Measurements from ENCODE around the gene APRT. TPM values are rescaled to one million over a fixed set of nuclear protein-coding genes. Genes with fewer than 3 reads are reported as not detected.

APRT gene
- total and polyA plus RNA-seq, 2 of the 8 experiments (the other 6 are each of a cell fraction or from before 2014, with no cell fraction given): 221 to 267 TPM

DNA sequence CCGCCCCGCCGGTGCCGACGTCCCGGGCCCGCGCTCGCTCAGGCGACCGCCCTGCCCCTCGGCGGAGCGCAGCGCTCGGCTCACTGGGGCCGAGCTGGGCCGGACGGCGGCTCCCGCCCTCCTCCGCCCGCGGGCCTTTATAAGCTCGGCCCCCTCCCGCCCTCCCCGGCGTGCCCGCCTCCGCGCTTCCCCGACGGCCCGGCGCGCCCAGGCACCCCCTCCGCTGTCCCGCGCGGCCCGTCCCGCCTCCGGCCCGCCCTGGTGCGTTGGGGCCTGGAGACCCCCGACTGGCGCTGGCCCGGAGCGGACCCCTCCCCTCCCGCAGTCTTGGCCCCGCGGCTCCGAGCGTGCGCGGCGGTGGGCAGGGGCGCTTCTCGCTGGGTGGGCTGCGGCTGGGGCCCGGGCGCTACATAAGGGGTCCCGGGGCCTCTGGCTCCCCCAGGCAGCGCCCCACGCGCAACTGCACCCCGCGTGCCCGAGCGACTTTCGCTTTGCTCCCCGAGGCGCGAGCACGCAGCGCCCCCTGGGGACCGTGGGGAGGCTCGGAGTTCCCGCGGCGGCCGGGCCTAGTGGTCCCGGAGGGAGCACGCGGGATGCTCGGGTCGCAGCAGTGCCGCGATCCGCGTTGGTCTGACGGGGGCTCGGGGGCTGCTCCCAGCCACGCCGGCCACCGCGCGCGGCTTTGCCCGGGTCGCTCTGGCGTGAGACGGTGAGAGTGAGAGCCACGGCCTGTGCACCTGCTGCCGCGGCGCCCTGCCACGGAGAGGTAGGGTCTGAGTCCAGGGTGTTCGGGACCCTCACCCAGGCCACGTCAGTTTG lies 26.4 kb downstream of the APRT start, which contains the start of gene PIEZO1 (continued):
- TF ChIP-seq, protein P1, sequence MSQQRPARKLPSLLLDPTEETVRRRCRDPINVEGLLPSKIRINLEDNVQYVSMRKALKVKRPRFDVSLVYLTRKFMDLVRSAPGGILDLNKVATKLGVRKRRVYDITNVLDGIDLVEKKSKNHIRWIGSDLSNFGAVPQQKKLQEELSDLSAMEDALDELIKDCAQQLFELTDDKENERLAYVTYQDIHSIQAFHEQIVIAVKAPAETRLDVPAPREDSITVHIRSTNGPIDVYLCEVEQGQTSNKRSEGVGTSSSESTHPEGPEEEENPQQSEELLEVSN (IDR thresholded peaks at IDR 0.05): no peak; the same call in 1 of the 2 replicates
- TF ChIP-seq, protein P2, sequence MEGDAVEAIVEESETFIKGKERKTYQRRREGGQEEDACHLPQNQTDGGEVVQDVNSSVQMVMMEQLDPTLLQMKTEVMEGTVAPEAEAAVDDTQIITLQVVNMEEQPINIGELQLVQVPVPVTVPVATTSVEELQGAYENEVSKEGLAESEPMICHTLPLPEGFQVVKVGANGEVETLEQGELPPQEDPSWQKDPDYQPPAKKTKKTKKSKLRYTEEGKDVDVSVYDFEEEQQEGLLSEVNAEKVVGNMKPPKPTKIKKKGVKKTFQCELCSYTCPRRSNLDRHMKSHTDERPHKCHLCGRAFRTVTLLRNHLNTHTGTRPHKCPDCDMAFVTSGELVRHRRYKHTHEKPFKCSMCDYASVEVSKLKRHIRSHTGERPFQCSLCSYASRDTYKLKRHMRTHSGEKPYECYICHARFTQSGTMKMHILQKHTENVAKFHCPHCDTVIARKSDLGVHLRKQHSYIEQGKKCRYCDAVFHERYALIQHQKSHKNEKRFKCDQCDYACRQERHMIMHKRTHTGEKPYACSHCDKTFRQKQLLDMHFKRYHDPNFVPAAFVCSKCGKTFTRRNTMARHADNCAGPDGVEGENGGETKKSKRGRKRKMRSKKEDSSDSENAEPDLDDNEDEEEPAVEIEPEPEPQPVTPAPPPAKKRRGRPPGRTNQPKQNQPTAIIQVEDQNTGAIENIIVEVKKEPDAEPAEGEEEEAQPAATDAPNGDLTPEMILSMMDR (IDR thresholded peaks at IDR 0.05; ENCODE audit: control extremely low read depth in 1 of 3, insufficient read depth in 1 of 3, low read depth in 1 of 3, low read length in 3 of 3): peak; percentile 49 to 67 (median 55)

Data from H1 (cell line).